Measurements from ENCODE around the gene MMRN2.

DNA sequence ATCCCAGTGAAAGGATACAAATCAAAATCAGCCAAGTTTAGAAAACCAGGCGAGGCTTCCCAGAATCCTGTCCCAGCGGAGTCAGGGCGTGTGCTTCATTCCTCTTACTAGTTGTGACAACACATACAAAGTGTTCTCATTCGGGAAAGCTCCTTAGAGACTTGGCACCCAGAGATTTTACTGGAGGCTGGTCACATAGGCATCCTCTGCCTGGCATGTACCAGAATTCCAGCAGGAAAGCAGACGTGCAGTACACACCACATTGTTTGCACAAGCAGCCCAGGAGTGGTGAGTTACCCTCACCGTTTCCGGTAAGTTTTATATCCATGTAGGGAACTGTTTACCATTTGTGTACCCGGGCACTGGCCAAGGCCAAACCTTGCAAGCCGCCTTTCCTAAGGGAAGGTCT, 34.9 kb downstream of the MMRN2 start:
- TF ChIP-seq EZH2 (IDR thresholded peaks at IDR 0.05; ENCODE audit: borderline replicate concordance, low read length) (no peak), CTCF (conservative IDR thresholded peaks at IDR 0.05 in 1 of 2, IDR thresholded peaks at IDR 0.05 in 1 of 2; ENCODE audit: extremely low read depth in 1 of 2, insufficient read depth in 1 of 2, low read depth in 1 of 2, low read length in 2 of 2) (no peak)
